Endometrial microvascular endothelial cells (primary cell): Measurements from ENCODE around the gene ERG28. TPM values are rescaled to one million over a fixed set of nuclear protein-coding genes. Genes with fewer than 3 reads are reported as not detected.

ENCODE experiments used
- in situ Hi-C: cut with HindIII; loops from 2 replicates; pipeline ENCODE4 v1.10.0; 2017; ENCODE audit warnings: low sequenced_read_pairs, low pct_unique_long_range_greater_than_20kb; ENCODE audit errors: inconsistent ontology term
- total RNA-seq: library from RNA; depleted of rRNA; stranded (reverse); fragments of >200 nt; gene quantifications from one replicate; pipeline ENCODE4 v1.2.3, GENCODE V29; 2015; ENCODE audit errors: inconsistent ontology term

Gene ERG28
- total RNA-seq, 1 donor from 2014 or later, result 12.4 TPM

- in situ Hi-C loops, result no loop called here
These were observed 25.8 kb downstream of the ERG28 start for GRCh38 chr14:75634848-75635247.

- in situ Hi-C loops, result no loop called here
These were observed 29.2 kb downstream of the ERG28 start for GRCh38 chr14:75631453-75631831.

DNA sequence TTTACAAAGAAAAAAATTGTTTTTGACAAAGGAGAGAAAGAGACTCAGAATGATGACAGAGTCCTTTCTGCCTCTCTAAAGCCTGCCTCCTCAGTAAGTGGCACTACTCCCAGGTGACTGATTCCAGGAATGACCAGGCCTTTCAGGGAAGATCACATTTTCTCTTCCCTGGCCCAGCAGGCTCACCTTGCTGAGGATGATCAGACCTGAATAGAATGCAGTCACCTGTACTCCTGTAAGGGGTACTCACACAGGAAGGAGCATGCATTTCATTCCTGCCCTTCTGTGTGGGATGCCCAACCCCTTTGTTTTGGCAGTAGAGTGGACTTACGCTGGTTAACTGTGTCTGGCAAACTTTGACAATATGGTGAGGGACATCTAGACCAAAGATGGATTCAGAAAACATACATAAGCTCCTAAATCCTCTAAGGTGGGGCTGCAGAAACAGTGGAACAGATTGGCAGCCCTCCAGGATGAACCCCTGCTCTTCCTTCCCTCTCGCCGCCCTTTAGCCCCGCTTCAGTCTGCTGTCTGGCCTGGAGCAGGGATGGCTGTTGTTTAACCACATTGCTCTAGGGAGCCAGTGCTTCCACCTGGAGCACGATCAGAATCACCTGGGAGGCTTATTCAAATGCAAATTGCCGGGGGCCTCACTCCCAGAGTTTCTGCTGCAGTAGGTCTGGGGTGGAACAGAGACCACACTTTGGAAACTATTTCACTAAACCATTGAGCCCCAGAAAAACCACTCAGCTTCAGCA lies 29.8 kb downstream of the ERG28 start:
- in situ Hi-C loops, result no loop called here

- in situ Hi-C loops, result no loop called here
These were observed 31.9 kb downstream of the ERG28 start for GRCh38 chr14:75628816-75629215.

DNA sequence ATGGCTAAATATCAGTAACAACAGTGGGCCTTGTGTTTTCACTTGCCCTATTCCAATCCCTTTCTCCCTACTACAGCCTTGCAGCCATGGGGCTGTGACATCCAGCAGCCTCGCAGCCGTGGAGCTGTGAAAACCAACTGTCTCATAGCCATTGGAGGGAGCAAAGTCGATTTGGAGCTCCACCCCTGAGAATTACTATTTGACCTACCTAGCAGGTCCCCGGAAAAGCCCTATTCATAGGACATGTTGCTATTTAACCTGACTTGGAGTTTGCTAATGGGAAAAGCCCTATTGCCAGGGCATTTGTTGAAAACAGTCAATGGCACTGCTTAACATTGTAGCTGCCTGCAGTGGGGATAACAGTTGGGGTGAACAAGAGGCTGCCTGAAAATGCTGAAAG lies 33.3 kb downstream of the ERG28 start:
- in situ Hi-C loops, result no loop called here

DNA sequence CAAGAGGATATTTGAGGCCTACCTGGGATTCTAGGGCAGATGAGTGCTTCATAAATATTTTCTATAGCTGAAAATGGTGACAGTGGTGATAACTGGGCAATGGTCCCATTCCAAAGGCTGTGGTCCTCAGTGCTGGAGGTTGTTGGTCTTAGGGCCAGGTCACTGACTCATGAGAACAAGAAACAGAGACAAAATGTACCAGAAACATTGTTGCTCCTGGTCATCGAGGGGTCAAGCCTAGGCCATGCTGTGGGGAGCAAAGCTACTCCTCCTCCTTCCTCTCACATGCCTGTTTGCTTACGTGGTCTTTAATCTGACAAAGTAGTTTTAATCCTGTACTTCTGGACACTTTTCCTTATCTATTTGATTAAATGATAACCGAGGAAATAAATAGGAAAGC lies 33.8 kb downstream of the ERG28 start:
- in situ Hi-C loops, result no loop called here

DNA sequence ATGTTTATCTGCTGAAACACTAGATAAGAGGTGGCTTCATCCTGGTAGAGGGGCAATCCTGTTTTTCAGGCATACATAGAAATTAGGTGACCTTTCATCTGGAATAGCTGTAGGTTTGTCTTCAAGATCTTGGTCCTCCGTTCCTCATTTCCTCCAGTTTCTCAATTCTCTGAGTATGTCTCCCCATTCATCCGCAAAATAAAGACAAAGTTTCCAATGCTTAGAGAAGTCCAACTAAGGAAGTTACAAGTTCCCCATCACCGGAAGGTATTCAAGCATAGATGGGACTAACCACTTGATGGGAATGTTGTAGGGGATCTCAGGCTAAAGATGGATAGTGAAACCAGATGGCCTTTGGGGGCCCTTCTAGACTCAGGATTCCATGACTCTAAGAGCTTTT lies 34.3 kb downstream of the ERG28 start:
- in situ Hi-C loops, result no loop called here

DNA sequence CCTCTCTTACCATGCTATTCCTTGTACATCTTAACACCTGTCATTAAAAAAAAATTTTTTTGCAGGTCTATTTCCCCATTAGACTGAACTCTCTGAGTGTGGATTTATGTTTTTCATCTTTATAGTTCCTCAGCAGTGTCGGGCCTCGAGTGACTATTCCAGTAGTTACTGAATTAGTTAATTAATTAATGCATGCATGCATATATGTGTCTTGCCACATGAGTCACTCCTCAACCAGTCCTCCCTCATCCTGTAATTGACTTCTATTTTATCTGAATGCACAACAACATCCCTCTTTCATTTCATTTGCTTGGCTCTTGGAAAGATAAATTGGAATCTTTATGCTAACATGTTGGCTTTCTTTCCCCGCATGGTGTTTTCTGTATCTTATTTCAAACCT lies 35.6 kb downstream of the ERG28 start:
- in situ Hi-C loops, result no loop called here

GRCh38 chr14:75619548-75619947 lies 41.1 kb downstream of the ERG28 start:
- in situ Hi-C loops, result no loop called here

- in situ Hi-C loops, result no loop called here
These were observed 45.5 kb downstream of the ERG28 start for GRCh38 chr14:75615200-75615599.

- in situ Hi-C loops, result no loop called here
These were observed 46.5 kb downstream of the ERG28 start for GRCh38 chr14:75614179-75614578.

DNA sequence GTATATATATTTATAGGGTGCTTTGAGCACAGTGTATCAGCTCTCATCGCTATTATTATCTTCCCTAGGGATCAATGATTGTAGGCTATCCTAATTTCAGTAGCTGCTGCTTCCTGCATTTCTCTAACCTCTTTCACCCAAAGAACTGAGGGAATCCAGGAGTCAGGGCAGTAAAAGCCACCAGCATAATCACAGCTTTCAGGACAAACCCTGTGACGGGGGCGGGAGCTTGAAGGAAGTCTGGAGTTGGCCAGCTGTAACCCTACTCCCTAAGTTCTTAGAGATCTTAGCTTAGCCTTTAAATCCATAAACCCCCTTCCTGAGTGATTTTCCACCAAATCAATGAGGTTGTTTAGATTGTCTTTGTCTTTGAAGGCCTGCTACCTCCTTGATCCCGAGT lies 48.5 kb downstream of the ERG28 start:
- in situ Hi-C loops, result no loop called here

DNA sequence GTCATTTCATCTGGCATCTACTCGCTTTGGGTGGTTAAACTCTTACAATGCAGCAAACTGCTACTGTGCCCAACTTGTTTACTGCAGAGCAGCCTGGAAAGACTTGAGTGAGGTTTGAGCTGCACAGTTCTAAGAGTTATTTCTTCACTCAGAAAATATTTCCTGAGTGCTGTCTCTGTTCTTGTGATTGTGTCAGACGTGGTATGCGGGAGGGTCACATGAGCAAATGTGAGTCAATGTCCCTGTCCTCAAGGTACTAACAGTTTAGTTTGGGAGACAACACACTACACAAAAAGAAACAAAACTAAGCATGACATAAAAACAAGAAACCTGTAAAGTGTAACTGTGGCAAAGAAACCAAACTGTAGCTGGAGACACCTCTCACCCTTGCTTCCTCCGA lies 49.8 kb downstream of the ERG28 start:
- in situ Hi-C loops, result no loop called here

- in situ Hi-C loops, result no loop called here
These were observed 50.8 kb downstream of the ERG28 start for GRCh38 chr14:75609606-75610475.

- in situ Hi-C loops, result no loop called here
These were observed 51.6 kb downstream of the ERG28 start for GRCh38 chr14:75609116-75609515.

- in situ Hi-C loops, result no loop called here
These were observed 52.6 kb downstream of the ERG28 start for GRCh38 chr14:75607842-75608640.

DNA sequence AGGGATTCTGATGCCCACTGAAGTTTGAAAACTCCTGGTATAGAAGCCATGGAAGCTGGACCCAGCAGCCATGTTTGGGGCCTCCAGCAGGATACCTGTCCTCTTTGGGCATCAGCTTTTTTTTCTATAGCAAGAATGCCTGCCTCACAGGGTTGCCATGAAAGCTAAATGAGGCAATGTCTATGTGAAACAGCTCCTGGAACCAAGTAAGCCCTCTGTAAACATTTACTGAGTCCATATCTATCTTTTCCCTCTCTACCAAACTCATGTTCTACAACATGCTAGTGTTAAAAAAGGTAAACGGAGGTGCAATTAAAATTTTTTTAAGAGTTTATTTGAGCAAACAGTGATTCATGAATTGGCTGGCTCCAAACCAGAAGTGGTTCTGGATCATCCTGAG lies 53.6 kb downstream of the ERG28 start:
- in situ Hi-C loops, result no loop called here

DNA sequence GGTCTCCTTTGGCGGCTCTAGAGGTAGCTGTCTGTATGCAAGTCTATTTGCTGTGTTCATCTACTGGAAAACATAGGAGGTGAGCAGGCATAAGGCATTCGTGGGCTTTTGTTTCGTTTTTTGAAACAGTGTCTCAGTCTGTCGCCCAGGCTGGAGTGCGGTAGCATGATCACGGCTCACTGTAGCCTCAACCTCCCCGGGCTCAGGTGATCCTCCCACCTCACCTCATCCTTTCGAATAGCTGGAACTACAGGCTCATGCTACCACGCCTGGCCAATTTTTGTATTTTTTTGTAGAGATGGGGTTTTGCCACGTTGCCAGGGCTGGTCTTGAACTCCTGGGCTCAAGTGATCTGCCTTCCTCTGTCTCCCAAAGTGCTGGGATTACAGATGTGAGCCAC lies 54.8 kb downstream of the ERG28 start:
- in situ Hi-C loops, result no loop called here

DNA sequence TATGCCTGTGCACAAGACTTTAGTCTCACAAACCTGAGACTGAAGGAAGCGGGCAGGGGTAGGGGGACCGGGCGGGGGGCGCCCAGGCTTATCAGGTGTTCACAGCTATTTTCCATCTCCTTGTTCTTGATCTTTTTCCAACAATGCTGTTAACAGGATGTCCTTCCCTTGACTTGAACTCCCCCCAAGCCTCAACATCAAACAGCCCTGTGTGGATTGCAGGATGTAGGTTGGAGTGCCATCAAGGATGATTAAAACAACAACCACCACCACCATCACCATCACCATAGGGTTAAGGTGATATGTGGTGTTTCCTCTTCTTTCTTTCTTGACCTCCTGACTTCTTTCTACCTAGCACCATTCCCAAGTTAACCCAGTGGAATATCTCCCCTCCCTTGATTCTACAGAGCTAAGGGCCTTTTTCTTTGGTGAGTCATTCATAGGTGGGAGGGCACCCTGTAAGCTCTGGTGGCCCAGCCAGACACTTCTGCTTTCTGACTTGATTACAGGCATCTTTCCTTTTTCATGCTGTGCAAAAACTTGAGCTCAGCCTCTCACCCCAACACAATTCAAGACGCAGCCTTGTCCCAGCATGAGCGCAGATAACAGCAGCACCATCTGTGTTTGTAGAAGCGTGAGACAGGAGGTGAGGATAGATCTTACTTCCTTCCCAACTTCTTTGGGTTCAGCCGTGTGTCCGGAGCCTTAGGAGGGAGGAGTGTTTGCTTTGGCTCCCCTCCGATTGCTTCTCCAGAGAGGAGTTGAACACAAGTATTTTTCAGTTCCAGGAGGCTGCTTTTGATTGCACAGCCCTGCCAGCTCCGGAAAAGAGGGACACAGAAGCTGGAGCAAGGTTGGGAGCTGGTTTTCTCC lies 55.5 kb downstream of the ERG28 start:
- in situ Hi-C loops, result no loop called here
